PC-9 (cell line): Measurements from ENCODE around the gene ZMAT3.

Experiments
- CTCF ChIP-seq: fragments of 200-600 bp; sonication (generic); conservative IDR thresholded peaks from 2 replicates; pipeline ENCODE4 v1.6.1; 2017; ENCODE audit warnings: mixed run types, antibody characterized with exemption, mild to moderate bottlenecking, moderate library complexity
- EZH2 ChIP-seq: fragments of 200-600 bp; sonication (generic); IDR thresholded peaks from 2 replicates; pipeline ENCODE4 v1.8.0; 2017; ENCODE audit warnings: antibody characterized with exemption, low read depth

- TF ChIP-seq CTCF = no peak
- no peak for TF ChIP-seq EZH2
Measured at GRCh38 chr3:179067291-179067690, 4.3 kb downstream of the ZMAT3 start.
